Urothelium cell line (cell line): Measurements from ENCODE around the gene PALD1.
"Not testable (repeated sequence)": the region's sequence is repeated elsewhere in the genome, so short reads cannot be mapped to it uniquely, and the experiment has no call there.

ENCODE experiments used
- DNase-seq: peaks from one replicate; pipeline ENCODE4 v3.0.0; 2011; ENCODE audit warnings: low spot score, mixed read lengths
- FAIRE-seq: peaks from 2 replicates; lab custom pipeline; 2011; peaks lifted over from hg19 to GRCh38; lab: Jason Lieb, UNC

PALD1 gene

DNA sequence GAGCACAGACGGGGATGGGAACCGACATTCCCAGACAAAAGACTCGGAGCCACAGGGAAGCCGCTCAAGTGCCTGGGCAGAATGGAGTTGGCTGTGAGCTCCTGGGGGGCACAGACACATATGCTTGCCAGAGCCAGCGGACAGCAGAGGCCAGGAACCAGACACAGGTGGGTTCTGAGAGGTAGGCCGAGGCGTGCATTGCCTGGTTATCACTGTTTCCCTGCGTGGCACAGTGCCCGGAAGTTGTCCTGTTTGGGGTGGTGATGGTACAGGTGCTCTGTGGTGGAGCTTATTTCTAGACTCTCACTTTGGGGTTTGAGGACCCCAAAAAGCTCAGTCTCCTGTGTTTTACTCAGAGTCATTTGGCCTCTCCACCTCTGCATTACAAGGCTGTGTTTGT lies 2.5 kb downstream of the PALD1 start:
- DNase-seq (no peak), FAIRE-seq (no peak)

- FAIRE-seq, result no peak
- no peak for DNase-seq
Measured at GRCh38 chr10:70481831-70482530, 3.4 kb downstream of the PALD1 start.

DNA sequence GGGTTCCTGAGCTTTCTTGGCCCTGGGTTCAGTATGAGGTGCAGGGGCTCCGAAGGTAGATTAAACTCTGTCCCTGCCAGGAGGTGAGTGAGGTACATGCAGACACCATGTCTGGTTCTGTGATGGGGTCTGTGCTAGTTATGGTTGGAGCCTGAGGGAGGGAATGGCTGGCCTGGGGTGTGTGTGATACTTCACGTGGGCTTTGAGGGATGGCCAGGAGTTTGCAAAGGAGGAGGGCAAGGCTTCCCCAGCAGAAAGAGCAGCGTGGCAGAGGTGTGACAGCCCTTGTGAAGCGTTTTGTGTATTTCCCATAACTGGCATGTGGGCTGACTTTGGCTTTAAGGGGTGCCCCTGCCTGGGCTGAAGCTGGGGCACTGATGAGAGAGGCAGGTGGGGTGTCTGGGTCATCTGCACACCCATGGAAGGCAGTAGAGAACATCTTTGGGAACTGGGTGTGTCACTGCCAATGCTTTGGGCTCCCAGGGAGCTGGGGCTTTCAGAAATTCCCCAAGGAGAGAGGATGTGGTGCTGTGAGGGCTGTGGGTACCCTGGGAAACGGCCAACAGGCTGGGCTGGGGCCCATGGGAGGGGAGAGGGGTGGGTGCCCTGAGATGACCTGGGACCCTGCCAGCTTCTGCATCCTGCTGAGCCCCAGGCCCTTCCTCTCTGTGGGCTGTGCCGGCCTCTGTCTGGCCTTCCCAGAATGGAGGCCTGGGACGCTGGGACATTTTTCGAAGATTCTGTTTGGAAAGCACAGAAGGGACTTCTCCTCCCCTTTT lies 4.6 kb downstream of the PALD1 start:
- FAIRE-seq, result no peak
- no peak for DNase-seq

DNA sequence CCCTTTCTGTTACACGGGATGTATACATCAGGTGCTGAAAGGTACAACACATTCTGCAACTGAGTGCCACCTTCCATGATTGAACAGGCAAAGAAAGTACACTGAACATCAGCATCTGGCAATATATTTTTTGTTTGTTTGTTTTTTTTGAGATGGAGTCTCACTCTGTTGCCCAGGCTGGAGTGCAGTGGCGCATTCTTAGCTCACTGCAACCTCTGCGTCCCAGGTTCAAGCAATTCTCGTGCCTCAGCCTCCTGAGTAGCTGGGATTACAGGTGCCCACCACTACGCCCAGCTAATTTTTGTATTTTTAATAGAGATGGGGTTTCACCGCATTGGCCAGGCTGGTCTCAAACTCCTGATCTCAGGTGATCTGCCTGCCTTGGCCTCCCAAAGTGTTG lies 5.3 kb downstream of the PALD1 start:
- not testable (repeated sequence) for FAIRE-seq, DNase-seq

DNA sequence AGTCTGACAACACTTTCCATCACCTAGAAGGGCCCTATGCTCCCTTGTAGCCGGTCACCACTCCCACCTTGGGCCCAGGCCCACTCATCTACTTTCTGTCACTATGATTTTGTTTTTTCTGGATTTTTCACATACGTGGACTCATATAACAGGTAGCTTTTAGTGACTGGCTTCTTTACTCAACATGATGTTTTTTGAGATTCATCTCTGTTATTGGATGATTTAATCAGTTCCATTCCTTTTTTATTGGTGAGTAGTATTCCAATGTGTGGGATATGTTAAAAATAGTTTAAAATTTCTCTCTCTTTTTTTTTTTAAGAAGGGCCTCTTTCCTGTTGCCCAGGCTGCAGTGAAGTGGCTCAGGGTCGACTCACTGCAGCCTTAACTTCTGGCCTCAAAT lies 9.3 kb downstream of the PALD1 start:
- DNase-seq, result no peak
- FAIRE-seq, result no peak

DNA sequence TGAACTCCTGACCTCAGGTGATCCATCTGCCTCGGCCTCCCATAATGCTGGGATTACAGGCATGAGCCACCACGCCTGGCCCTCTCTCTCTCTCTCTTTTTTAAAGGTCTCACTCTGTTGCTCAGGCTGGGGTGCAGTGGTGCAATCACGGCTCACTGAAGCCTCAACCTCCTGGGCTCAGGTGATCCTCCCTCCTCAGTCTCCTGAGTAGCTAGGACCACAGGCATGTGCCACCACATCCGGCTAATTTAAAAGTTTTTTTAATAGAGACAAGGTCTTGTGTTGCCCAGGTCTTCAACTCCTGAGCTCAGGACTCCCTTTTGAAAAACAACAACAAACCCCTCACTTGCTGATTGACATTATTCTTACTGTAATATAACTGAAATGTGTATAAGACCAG lies 11.6 kb downstream of the PALD1 start:
- FAIRE-seq (no peak), DNase-seq (no peak)

- DNase-seq (no peak), FAIRE-seq (no peak)
Measured at GRCh38 chr10:70491614-70492013, 13.0 kb downstream of the PALD1 start.

DNA sequence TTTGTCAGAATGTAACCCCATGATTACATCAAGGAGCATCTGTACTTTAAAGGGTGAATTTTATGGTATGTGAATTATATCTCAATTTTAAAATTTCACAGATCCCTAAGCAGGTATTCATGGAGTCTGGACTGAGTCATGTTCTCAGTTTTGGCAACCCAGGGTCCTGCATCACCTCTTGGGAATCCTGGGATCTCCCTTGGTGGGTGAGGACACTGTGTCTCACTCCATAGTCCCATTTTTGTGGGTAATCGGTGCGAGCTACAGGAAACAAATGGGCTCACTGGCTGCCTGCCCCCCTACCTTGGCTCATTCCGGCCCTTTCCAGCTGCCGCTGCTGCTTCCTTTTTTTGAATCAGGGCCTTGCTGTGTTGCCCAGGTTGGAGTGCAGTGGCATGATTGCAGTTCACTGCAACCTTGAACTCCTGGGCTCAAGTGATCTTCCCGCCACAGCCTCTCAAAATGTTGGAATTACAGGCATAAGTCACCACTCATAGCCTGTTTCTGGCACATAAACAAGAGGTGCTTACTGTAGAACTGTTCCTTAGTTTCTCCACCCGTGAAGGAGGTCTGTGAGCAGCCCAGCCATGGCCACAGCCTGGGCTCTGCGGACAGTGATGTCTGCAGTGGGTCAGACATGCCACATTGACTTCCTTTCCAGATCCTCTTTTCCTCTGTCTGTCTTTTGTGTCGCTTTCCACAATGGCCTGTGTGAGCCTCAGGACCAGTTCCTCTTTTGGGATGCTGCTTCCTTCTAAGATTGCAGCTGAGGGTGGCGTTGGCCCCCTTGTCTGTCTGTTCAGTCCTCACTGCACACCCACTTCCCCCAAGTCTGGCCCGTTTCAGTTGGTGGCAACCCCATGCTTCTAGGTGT lies 14.5 kb downstream of the PALD1 start:
- DNase-seq, result no peak

DNA sequence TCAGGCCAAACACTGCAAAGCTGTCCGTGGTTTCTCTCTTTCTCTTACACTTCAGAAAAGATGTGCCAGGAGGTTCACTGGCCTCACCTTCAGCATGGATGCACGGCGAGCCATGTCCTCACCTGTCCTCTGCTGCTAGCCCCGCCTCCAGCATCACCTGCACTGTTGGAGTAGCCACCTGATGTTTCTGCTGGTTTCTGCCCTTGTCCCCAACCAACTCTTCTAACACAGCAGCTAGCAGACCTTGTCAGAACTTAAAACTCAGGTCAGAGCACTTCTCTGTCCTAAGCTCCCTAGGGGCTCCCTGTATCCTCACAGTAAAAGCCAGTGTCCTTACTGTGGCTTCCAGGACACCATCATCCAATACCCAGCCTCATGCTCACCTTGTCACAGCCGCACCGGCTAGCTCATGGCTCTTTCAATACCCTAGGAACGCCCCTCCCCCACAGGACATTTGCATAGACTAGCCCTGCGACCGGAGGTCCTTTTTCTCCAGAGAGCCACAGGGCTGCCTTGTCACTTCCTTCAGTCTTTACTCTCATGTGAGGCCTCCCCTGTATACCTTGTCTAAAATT lies 15.2 kb downstream of the PALD1 start:
- FAIRE-seq (no peak), DNase-seq (no peak)

More for the DNA sequence above, 14.5 kb downstream of the PALD1 start:
- no peak for FAIRE-seq

DNA sequence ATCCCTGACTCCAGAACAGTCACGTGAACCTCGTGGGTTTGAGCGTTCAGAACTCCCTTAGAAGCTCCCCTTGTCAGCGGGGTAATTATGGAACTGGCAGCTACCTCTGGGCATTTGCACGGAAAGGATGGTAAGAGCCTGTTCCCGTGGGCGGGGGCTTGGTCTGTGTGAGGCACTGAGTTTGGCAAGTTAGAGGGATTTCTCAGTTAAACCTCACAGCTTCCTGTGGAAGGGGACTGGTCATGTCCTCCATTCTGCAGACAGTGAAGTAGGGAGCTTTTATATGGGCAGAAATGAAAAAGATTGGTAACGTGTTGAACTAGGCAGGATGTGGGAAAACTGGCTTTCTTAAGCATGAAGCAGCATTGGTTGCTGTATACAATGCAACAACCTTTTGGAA lies 16.0 kb downstream of the PALD1 start:
- DNase-seq (no peak), FAIRE-seq (no peak)

DNA sequence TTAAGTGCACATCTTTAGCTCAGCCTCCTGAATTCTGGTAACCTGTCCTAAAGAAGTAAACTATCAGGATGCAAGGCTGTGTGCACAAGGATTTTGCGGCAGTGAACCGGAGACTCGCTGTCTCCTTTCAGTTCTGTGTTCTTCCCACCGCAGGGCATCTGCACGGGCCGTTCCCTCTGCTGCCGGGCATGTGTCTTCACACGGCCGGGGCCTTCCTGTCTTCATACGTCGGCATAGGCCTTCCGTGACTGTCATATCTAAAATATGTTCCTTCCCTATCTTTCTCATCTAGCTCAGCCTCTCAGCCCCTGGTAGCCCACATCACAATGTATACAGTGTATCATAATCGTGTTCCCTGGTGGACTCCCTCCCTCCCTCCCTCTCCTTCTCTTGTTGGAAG lies 16.4 kb downstream of the PALD1 start:
- DNase-seq (no peak), FAIRE-seq (peak; percentile 35)

DNA sequence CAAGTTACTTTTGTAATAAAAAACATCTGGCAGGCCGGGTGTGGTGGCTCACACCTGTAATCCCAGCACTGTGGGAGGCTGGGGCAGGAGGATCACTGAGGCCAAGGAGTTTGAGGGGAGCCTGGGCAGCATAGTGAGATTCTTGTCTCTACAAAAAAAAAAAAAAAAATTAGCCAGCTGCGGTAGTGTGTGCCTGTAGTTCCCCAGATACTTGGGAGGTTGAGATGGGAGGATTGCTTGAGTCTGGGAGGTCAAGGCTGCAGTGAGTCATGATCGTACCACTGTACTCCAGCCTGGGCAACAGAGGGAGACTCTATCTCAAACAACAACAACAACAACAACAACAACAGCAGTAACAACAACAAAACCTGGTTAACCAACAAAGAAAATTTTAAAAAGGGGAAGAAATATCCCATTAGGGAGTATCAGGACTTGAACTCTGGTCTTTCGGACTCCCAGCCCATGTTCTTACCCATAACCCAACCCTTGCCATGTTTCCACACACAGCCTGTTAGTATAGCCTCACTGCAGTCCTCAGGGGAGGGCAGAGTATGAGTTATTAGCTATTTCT lies 17.2 kb downstream of the PALD1 start:
- FAIRE-seq, result no peak
- DNase-seq, result no peak

- DNase-seq (no peak), FAIRE-seq (peak; percentile 9)
Measured at GRCh38 chr10:70496341-70497119, 18.0 kb downstream of the PALD1 start.

GRCh38 chr10:70497120-70497545 lies 18.6 kb downstream of the PALD1 start:
- no peak for DNase-seq
- no peak for FAIRE-seq

DNA sequence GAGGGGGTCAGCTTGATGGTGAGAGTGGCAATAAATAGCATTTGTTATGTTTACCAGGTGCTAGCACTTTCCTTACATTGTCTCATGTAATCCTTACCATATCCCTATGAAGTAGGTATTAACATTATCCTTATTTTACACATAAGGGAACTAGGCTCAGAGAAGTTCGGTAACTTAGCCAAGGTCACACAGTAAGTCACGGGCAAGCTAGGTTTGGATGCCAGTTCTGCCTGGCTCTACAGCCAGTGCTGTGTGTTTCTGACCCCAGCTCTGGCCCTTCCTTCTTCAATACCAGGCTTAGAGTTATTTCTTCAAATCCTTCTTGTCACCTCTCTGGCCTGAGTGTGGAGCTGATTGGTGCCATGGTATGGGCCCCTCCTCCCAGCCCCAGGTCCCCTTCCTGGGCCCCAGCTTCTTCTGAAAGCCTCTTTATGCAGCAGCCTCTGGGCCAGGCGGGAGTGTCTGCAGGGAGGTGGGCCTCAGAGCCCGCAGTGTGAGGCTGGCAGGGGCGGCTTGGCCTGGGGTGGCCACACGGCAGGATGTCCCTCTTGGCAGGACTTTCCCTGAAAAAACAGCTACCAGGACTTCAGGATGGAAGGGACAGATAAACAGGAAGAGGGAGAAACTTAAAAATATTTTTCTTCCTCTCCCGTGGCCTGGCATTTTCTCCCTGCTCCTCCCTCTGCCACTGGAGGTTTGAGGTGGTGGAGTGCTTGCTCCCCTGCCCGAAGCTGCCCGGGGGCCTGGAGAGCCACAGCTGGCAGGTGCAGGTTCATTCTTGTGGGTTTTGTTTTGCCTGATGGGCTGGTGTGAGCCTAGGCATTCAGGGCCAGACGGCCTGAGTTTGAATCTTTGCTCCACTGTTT lies 20.6 kb downstream of the PALD1 start:
- no peak for FAIRE-seq
- DNase-seq, result no peak

DNA sequence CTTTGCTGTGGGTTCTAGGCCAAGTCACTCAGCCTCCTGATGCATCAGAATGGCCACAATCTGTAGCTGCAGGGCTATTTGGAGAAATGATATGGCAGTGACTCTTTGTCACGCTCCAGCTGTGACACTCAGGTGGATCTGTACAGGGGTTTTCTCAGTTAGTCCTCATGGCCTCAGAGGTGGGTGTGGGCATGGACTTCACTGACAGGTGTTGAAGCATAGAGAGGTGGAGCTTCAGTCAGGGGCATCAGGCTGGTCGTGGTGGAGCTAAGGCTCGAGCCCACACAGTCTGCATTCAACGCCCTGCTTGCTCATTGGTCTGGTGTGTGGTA lies 21.2 kb downstream of the PALD1 start:
- no peak for DNase-seq
- FAIRE-seq, result no peak

DNA sequence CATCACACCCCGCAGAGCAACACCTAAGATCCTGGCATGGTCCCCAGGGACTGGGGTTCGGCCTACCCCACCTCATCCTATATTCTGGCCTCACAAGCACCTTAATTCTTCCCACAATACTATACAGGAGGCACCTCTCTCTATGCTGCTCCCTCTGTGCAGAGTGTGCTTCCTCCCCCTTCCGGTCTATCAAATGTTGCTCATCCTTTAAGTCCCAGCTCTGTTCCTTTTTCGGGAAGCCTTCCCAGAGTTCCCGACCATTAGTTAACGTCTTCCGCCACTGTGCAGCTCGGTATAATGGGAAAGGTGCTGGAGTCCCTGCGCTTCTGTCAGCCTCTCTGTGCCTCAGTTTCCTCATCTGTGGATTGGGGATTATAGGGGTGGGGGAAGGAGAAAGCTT lies 21.8 kb downstream of the PALD1 start:
- FAIRE-seq, result no peak
- no peak for DNase-seq

DNA sequence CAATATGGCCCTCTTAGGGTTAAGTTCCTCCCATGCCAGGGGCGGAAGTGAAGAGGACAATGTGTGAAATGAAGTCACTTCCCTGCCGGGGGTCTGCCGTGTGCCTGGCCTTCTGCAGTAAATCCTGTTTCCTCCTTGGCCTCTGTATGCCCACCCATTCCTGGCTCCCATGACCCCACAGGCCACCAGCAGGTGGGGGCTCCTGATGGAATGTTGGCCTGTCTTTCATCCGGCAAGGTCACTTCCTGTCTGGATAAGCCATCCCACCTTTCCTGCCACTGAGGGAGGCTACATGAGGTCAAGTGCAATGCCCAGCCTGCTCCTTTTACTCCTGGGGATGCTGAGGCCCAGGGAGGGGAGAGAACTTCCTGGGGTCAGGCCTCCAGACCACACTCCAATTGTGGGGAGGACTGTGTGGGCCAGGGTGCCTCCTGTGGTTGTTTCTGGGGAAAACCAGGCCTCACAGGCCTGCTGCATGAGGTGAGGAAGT lies 22.3 kb downstream of the PALD1 start:
- DNase-seq (no peak), FAIRE-seq (no peak)

GRCh38 chr10:70502406-70502805 lies 23.8 kb downstream of the PALD1 start:
- no peak for FAIRE-seq
- DNase-seq, result no peak
